ENCODE data around the gene CALHM3. TPM values are rescaled to one million over a fixed set of nuclear protein-coding genes. Genes with fewer than 3 reads are reported as not detected.
A peak's percentile ranks its signal among the peaks of the same experiment; 100 is the strongest.

CALHM3 gene
- total RNA-seq, 1 donor: not detected

- peak; percentile 95 for DNase-seq (ENCODE audit: insufficient read length, low spot score, missing footprints)
- peaks cover 38% of the 10 kb centered on the region for H4K20me1 ChIP-seq (ENCODE audit: insufficient read depth, low read length)
- H2AFZ ChIP-seq (ENCODE audit: low read length): no peak overlapping the region
- H3K4me2 ChIP-seq (ENCODE audit: insufficient read depth, low read length): peak overlapping the region; percentile 19
- TF ChIP-seq CTCF (IDR thresholded peaks at IDR 0.05; ENCODE audit: extremely low read depth, low read depth, low read length): no peak
- peaks cover 12% of the 10 kb centered on the region for H3K79me2 ChIP-seq (ENCODE audit: insufficient read depth, low read length)
- no peaks in the 10 kb centered on the region for H3K9me3 ChIP-seq (ENCODE audit: low read depth, low read length)
- peak overlapping the region; percentile 84 for H3K27ac ChIP-seq (ENCODE audit: low read depth, low read length)
- H3K4me1 ChIP-seq (ENCODE audit: insufficient read depth, low read length): peaks cover 31% of the 10 kb centered on the region
- H3K4me3 ChIP-seq (ENCODE audit: insufficient read depth, low read length): no peak overlapping the region
- no peaks in the 10 kb centered on the region for H3K27me3 ChIP-seq (ENCODE audit: insufficient read depth, low read length)
- H3K36me3 ChIP-seq (ENCODE audit: insufficient read depth, low read length): peaks cover 80% of the 10 kb centered on the region
Observed at GRCh38 chr10:103442031-103442461, 37.0 kb downstream of the CALHM3 start.

- H3K27me3 ChIP-seq (ENCODE audit: insufficient read depth, low read length): no peaks in the 10 kb centered on the region
- H2AFZ ChIP-seq (ENCODE audit: low read length): no peak overlapping the region
- peak; percentile 49 for DNase-seq (ENCODE audit: insufficient read length, low spot score, missing footprints)
- H3K4me3 ChIP-seq (ENCODE audit: insufficient read depth, low read length): no peak overlapping the region
- peaks cover 37% of the 10 kb centered on the region for H4K20me1 ChIP-seq (ENCODE audit: insufficient read depth, low read length)
- no peak overlapping the region for H3K4me2 ChIP-seq (ENCODE audit: insufficient read depth, low read length)
- H3K27ac ChIP-seq (ENCODE audit: low read depth, low read length): peak overlapping the region; percentile 84
- peaks cover 79% of the 10 kb centered on the region for H3K36me3 ChIP-seq (ENCODE audit: insufficient read depth, low read length)
- TF ChIP-seq CTCF (IDR thresholded peaks at IDR 0.05; ENCODE audit: extremely low read depth, low read depth, low read length): no peak
- no peaks in the 10 kb centered on the region for H3K9me3 ChIP-seq (ENCODE audit: low read depth, low read length)
- peaks cover 8% of the 10 kb centered on the region for H3K79me2 ChIP-seq (ENCODE audit: insufficient read depth, low read length)
- H3K4me1 ChIP-seq (ENCODE audit: insufficient read depth, low read length): peaks cover 27% of the 10 kb centered on the region
Observed at GRCh38 chr10:103441611-103442010, 37.4 kb downstream of the CALHM3 start.

- Histone ChIP-seq H2AFZ (ENCODE audit: low read length) (no peak overlapping the region), H3K79me2 (ENCODE audit: insufficient read depth, low read length) (peaks cover 8% of the 10 kb centered on the region), H3K4me3 (ENCODE audit: insufficient read depth, low read length) (no peak overlapping the region), H3K4me2 (ENCODE audit: insufficient read depth, low read length) (no peak overlapping the region), H3K9me3 (ENCODE audit: low read depth, low read length) (no peaks in the 10 kb centered on the region), H3K27me3 (ENCODE audit: insufficient read depth, low read length) (no peaks in the 10 kb centered on the region), H3K4me1 (ENCODE audit: insufficient read depth, low read length) (peaks cover 23% of the 10 kb centered on the region), H3K27ac (ENCODE audit: low read depth, low read length) (peak overlapping the region; percentile 84), H4K20me1 (ENCODE audit: insufficient read depth, low read length) (peaks cover 37% of the 10 kb centered on the region), H3K36me3 (ENCODE audit: insufficient read depth, low read length) (peaks cover 83% of the 10 kb centered on the region)
- TF ChIP-seq CTCF (IDR thresholded peaks at IDR 0.05; ENCODE audit: extremely low read depth, low read depth, low read length): no peak
- DNase-seq (ENCODE audit: insufficient read length, low spot score, missing footprints): no peak
Observed at GRCh38 chr10:103441206-103441605, 37.8 kb downstream of the CALHM3 start.

- H2AFZ ChIP-seq (ENCODE audit: low read length): no peak overlapping the region
- H3K4me2 ChIP-seq (ENCODE audit: insufficient read depth, low read length): no peak overlapping the region
- H4K20me1 ChIP-seq (ENCODE audit: insufficient read depth, low read length): peaks cover 30% of the 10 kb centered on the region
- no peaks in the 10 kb centered on the region for H3K27me3 ChIP-seq (ENCODE audit: insufficient read depth, low read length)
- H3K36me3 ChIP-seq (ENCODE audit: insufficient read depth, low read length): peaks cover 83% of the 10 kb centered on the region
- TF ChIP-seq CTCF (IDR thresholded peaks at IDR 0.05; ENCODE audit: extremely low read depth, low read depth, low read length): no peak
- no peak overlapping the region for H3K4me3 ChIP-seq (ENCODE audit: insufficient read depth, low read length)
- H3K9me3 ChIP-seq (ENCODE audit: low read depth, low read length): no peaks in the 10 kb centered on the region
- peaks cover 4% of the 10 kb centered on the region for H3K79me2 ChIP-seq (ENCODE audit: insufficient read depth, low read length)
- H3K27ac ChIP-seq (ENCODE audit: low read depth, low read length): no peak overlapping the region
- no peak for DNase-seq (ENCODE audit: insufficient read length, low spot score, missing footprints)
- H3K4me1 ChIP-seq (ENCODE audit: insufficient read depth, low read length): peaks cover 15% of the 10 kb centered on the region
Observed at GRCh38 chr10:103440416-103440815, 38.6 kb downstream of the CALHM3 start.
